CD4-positive, alpha-beta memory T cell (primary cell): ENCODE measurements around the gene GRIA4. TPM values are rescaled to one million over a fixed set of nuclear protein-coding genes. Genes with fewer than 3 reads are reported as not detected.
"Not testable (repeated sequence)": the region's sequence is repeated elsewhere in the genome, so short reads cannot be mapped to it uniquely, and the experiment has no call there.

Source experiments
- CTCF ChIA-PET: fragments of 350-600 bp; sonication (Branson Sonifier 250); formaldehyde crosslinking; loops from one replicate; lab custom pipeline; 2021; ENCODE audit warnings: inconsistent platforms; ENCODE audit not compliant: partially characterized antibody; lab: Charles Lee
- POLR2A ChIA-PET: fragments of 350-600 bp; sonication (Branson Sonifier 250); formaldehyde crosslinking; loops from one replicate; lab custom pipeline; 2021; ENCODE audit not compliant: partially characterized antibody; lab: Charles Lee
- DNase-seq, 5 donors: peaks; one replicate each; pipeline versions ENCODE4 v3.0.0 to v3.0.0-alpha.2; 2020 to 2022; ENCODE audit warnings: mixed read lengths in 1 of 5
- H3K27ac ChIP-seq: one replicate; pipeline ENCODE4 v1.7.0; 2013; ENCODE audit warnings: low read depth, low read length
- H3K27me3 ChIP-seq: 2 replicates; pipeline ENCODE4 v1.7.0; 2013; ENCODE audit warnings: mild to moderate bottlenecking, low read length, moderate library complexity; ENCODE audit not compliant: insufficient read depth
- H3K36me3 ChIP-seq: 2 replicates; pipeline ENCODE4 v1.7.0; 2013; ENCODE audit warnings: mild to moderate bottlenecking, low read length, moderate library complexity; ENCODE audit not compliant: insufficient read depth
- H3K4me1 ChIP-seq: 2 replicates; pipeline ENCODE4 v1.7.0; 2013; ENCODE audit warnings: mild to moderate bottlenecking, low read length, moderate library complexity; ENCODE audit not compliant: insufficient read depth
- H3K4me3 ChIP-seq, 2 donors: one replicate each; pipeline ENCODE4 v1.7.0; 2013; ENCODE audit warnings: low read length in 2 of 2, mild to moderate bottlenecking in 1 of 2
- H3K9me3 ChIP-seq, 2 donors: one replicate each; pipeline ENCODE4 v1.7.0; 2013; ENCODE audit warnings: low read length in 2 of 2, control low read depth in 1 of 2; ENCODE audit not compliant: control insufficient read depth in 1 of 2
- H3K27ac Mint-ChIP-seq, 7 donors: one replicate each; pipeline ENCODE4 v1.8.0; 2020 to 2021; ENCODE audit warnings: mixed read lengths in 7 of 7, mild to moderate bottlenecking in 6 of 7, inconsistent platforms in 3 of 7, moderate library complexity in 3 of 7
- H3K27me3 Mint-ChIP-seq, 2 donors: one replicate each; pipeline ENCODE4 v1.8.0; 2020 to 2021; ENCODE audit warnings: mixed read lengths in 2 of 2
- H3K36me3 Mint-ChIP-seq, 2 donors: one replicate each; pipeline ENCODE4 v1.8.0; 2020 to 2021; ENCODE audit warnings: mixed read lengths in 2 of 2, inconsistent platforms in 1 of 2, mild to moderate bottlenecking in 1 of 2
- H3K4me1 Mint-ChIP-seq, 4 donors: one replicate each; pipeline ENCODE4 v1.8.0; 2020 to 2021; ENCODE audit warnings: mixed read lengths in 4 of 4, mild to moderate bottlenecking in 1 of 4
- H3K4me3 Mint-ChIP-seq, 8 donors: one replicate each; pipeline ENCODE4 v1.8.0; 2020 to 2021; ENCODE audit warnings: mixed read lengths in 8 of 8, mild to moderate bottlenecking in 7 of 8, moderate library complexity in 6 of 8, inconsistent platforms in 3 of 8
- H3K9me3 Mint-ChIP-seq, 8 donors: one replicate each; pipeline ENCODE4 v1.8.0; 2020 to 2021; ENCODE audit warnings: mixed read lengths in 8 of 8, mild to moderate bottlenecking in 5 of 8, inconsistent platforms in 3 of 8, moderate library complexity in 1 of 8
- intact Hi-C: fragments of 100-400 bp; cut with micrococcal nuclease; formaldehyde crosslinking; loops from one replicate; pipeline ENCODE4 v1.15.1; 2023
- polyA plus RNA-seq, 2 donors: library from polyadenylated mRNA; unstranded; fragments of 300-500 nt; fragmentation: Illumina TruSeq; gene quantifications; one replicate each; pipeline ENCODE4 v1.2.3, GENCODE V29; 2021
- total RNA-seq, 2 experiments: library from RNA; stranded (reverse); gene quantifications; one replicate each; pipeline ENCODE4 v1.2.3, GENCODE V29; 2021

GRIA4 gene
- total and polyA plus RNA-seq, 4 experiments from 2014 or later, result not detected

DNA sequence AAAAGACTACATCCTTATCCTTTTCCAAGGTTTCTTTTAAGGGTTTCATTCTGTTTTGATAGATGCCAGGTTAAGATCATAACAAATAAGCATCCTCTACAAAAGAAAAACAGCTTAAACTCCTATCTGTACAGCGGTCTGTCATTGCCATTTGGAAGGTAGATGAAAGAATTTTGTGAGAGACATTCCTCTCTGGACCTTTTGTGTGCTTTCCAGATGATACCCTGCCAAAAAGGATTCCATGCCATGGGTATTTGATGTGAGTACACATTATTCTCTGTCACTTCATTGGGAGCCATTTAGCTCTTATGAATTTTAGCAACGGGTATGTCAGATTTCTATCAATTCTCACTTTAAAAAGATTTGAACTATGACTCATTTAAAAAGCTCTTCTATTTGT, 153.7 kb downstream of the GRIA4 start:
- no peaks in the 10 kb centered on the region for H3K36me3 ChIP-seq
- no peak overlapping the region for H3K27ac Mint-ChIP-seq
- ChIA-PET POLR2A (no interaction called here), CTCF (no interaction called here)
- H3K27ac ChIP-seq, result no peak overlapping the region
- no peak overlapping the region for H3K4me3 Mint-ChIP-seq
- H3K4me3 ChIP-seq, result no peak overlapping the region
- no peaks in the 10 kb centered on the region for H3K27me3 ChIP-seq
- peaks cover 2 to 5% of the 10 kb centered on the region in 2 donors for H3K27me3 Mint-ChIP-seq
- H3K4me1 ChIP-seq, result no peaks in the 10 kb centered on the region
- intact Hi-C loops, result no loop called here
- H3K4me1 Mint-ChIP-seq, result no peaks in the 10 kb centered on the region
- DNase-seq, result no peak
- H3K36me3 Mint-ChIP-seq, result no peaks in the 10 kb centered on the region
- peaks cover 0 to 5% (median 0%) of the 10 kb centered on the region in 8 donors for H3K9me3 Mint-ChIP-seq
- H3K9me3 ChIP-seq, result no peaks in the 10 kb centered on the region

- no peak overlapping the region for H3K27ac ChIP-seq
- no peaks in the 10 kb centered on the region for H3K4me1 Mint-ChIP-seq
- no peak overlapping the region for H3K4me3 Mint-ChIP-seq
- no peaks in the 10 kb centered on the region for H3K36me3 ChIP-seq
- H3K9me3 ChIP-seq, result no peaks in the 10 kb centered on the region
- ChIA-PET POLR2A (no interaction called here), CTCF (interaction anchor here (1.2 kb wide), 1 partner anchor 10 kb away, joined by 3 read pairs; no protein-coding TSS in a partner anchor)
- no peaks in the 10 kb centered on the region for H3K27me3 ChIP-seq
- no peak overlapping the region for H3K27ac Mint-ChIP-seq
- H3K27me3 Mint-ChIP-seq, result peaks cover 6% of the 10 kb centered on the region in 2 donors
- DNase-seq, result no peak
- H3K4me1 ChIP-seq, result no peaks in the 10 kb centered on the region
- H3K9me3 Mint-ChIP-seq, result peaks cover 0 to 3% (median 0%) of the 10 kb centered on the region in 8 donors
- H3K4me3 ChIP-seq, result no peak overlapping the region
- intact Hi-C loops, result no loop called here
- no peaks in the 10 kb centered on the region for H3K36me3 Mint-ChIP-seq
Measured at GRCh38 chr11:105767931-105768330, 158.1 kb downstream of the GRIA4 start.

DNA sequence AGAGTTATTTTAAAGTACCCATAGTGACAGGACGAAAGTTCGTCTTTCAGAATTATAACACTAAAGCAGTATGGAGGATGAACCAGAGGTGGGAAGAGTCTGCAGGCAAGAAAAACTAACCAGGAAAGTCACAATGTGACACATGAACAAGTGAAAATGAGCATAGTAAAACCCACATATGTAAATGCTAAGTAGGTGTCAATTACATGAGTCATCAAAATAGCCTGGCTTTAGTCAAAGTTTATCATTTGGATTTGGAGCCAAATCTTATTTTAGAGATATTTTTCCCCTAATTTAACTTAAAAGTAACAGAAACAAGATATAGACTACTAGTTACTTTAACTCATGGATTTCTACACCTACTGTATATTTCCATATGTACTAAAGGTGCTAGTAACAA, 159.8 kb downstream of the GRIA4 start:
- no peak overlapping the region for H3K4me3 ChIP-seq
- H3K36me3 ChIP-seq, result no peaks in the 10 kb centered on the region
- no peak overlapping the region for H3K27ac Mint-ChIP-seq
- H3K9me3 ChIP-seq, result no peaks in the 10 kb centered on the region
- H3K4me1 ChIP-seq, result no peaks in the 10 kb centered on the region
- H3K27ac ChIP-seq, result no peak overlapping the region
- intact Hi-C loops, result no loop called here
- H3K27me3 Mint-ChIP-seq, result peaks cover 6% of the 10 kb centered on the region in 2 donors
- no peaks in the 10 kb centered on the region for H3K4me1 Mint-ChIP-seq
- H3K36me3 Mint-ChIP-seq, result no peaks in the 10 kb centered on the region
- POLR2A ChIA-PET, result no interaction called here
- DNase-seq, result no peak
- H3K27me3 ChIP-seq, result no peaks in the 10 kb centered on the region
- H3K9me3 Mint-ChIP-seq, result peaks cover 0 to 3% (median 0%) of the 10 kb centered on the region in 8 donors
- H3K4me3 Mint-ChIP-seq, result no peak overlapping the region
- CTCF ChIA-PET, result no interaction called here

DNA sequence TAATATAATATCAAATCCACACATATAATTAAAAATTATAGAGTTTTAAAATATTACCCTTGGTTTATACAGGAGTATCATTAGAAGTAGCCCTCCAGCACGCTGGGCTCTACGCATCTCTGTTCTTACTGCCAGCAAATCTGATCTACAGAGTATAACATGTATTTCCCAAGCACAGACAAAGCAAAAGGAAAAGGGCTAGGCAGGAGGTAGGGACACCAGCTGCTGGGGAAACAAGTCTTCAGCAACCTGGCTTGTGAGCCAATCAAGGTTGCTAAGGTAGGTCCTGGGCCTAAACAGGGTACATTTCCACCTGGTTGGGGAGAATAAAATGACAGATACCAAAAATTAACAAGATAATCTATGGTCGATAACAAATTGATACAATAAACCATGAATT, 163.6 kb downstream of the GRIA4 start:
- H3K4me1 ChIP-seq, CTCF ChIA-PET, H3K4me3 Mint-ChIP-seq, H3K36me3 ChIP-seq, H3K9me3 ChIP-seq, H3K36me3 Mint-ChIP-seq, H3K27me3 Mint-ChIP-seq, intact Hi-C loops, H3K27ac ChIP-seq, DNase-seq, H3K27me3 ChIP-seq, H3K27ac Mint-ChIP-seq, POLR2A ChIA-PET, H3K4me3 ChIP-seq, H3K9me3 Mint-ChIP-seq, H3K4me1 Mint-ChIP-seq: not testable (repeated sequence)

GRCh38 chr11:105774899-105775298, 165.0 kb downstream of the GRIA4 start:
- intact Hi-C loops, result no loop called here
- no peaks in the 10 kb centered on the region for H3K36me3 Mint-ChIP-seq
- H3K4me3 Mint-ChIP-seq, result no peak overlapping the region
- POLR2A ChIA-PET, result no interaction called here
- no peak overlapping the region for H3K27ac ChIP-seq
- no peaks in the 10 kb centered on the region for H3K4me1 ChIP-seq
- no peaks in the 10 kb centered on the region for H3K4me1 Mint-ChIP-seq
- H3K9me3 ChIP-seq, result no peaks in the 10 kb centered on the region
- H3K36me3 ChIP-seq, result no peaks in the 10 kb centered on the region
- no peak for DNase-seq
- peaks cover 0 to 3% of the 10 kb centered on the region in 2 donors for H3K27me3 Mint-ChIP-seq
- peaks cover 0 to 3% (median 0%) of the 10 kb centered on the region in 8 donors for H3K9me3 Mint-ChIP-seq
- no peaks in the 10 kb centered on the region for H3K27me3 ChIP-seq
- H3K27ac Mint-ChIP-seq, result no peak overlapping the region
- CTCF ChIA-PET, result no interaction called here
- no peak overlapping the region for H3K4me3 ChIP-seq

DNA sequence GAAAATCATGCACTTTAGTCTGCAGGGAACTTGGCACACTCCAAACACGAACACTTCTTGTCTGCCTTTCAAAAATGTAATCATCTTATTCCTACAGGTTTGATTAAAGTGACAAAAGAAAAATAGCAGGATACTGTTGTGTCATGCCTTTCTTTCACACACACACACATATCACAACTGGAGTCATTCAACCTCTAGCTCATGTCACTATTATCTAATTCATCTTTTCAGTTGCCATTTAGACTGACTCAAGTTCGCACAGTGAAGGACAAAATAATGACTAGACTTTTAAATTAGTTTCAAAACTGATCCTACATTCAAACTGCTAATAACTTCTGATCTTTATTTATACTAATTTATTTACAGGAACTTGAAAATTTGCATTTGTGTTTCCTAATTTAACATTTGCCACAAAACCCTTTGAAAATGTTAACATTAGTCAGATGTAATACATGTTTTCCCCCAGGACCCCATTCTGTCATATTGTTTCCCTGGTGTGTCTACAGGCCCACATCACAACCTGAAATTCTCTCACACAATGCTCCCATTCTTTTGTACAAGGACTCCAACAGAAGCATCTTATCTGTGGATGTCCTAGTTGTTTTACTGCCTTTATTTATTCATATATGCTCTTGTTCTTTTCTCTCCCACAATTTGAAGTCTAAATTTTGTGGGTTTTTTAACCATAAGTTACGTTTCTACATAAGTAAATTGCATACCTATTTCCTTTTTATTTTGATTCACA, 171.1 kb downstream of the GRIA4 start:
- Histone ChIP-seq H3K4me3 (no peak overlapping the region), H3K36me3 (no peaks in the 10 kb centered on the region), H3K27me3 (no peaks in the 10 kb centered on the region), H3K9me3 (no peaks in the 10 kb centered on the region), H3K4me1 (no peaks in the 10 kb centered on the region), H3K27ac (no peak overlapping the region)
- Mint-ChIP-seq H3K4me3 (no peak overlapping the region), H3K27ac (no peak overlapping the region), H3K36me3 (no peaks in the 10 kb centered on the region), H3K4me1 (no peaks in the 10 kb centered on the region), H3K9me3 (no peaks in the 10 kb centered on the region), H3K27me3 (no peaks in the 10 kb centered on the region)
- no peak for DNase-seq
- ChIA-PET CTCF (no interaction called here), POLR2A (no interaction called here)
- intact Hi-C loops, result no loop called here

- Mint-ChIP-seq H3K27me3 (no peaks in the 10 kb centered on the region), H3K27ac (no peak overlapping the region), H3K4me1 (no peaks in the 10 kb centered on the region), H3K9me3 (no peaks in the 10 kb centered on the region), H3K4me3 (no peak overlapping the region), H3K36me3 (no peaks in the 10 kb centered on the region)
- no peaks in the 10 kb centered on the region for H3K27me3 ChIP-seq
- CTCF ChIA-PET, result no interaction called here
- no peaks in the 10 kb centered on the region for H3K9me3 ChIP-seq
- intact Hi-C loops, result no loop called here
- no peak for DNase-seq
- H3K4me3 ChIP-seq, result no peak overlapping the region
- no peaks in the 10 kb centered on the region for H3K36me3 ChIP-seq
- H3K27ac ChIP-seq, result no peak overlapping the region
- POLR2A ChIA-PET, result no interaction called here
- H3K4me1 ChIP-seq, result no peaks in the 10 kb centered on the region
Measured at GRCh38 chr11:105781807-105782206, 171.9 kb downstream of the GRIA4 start.
